HEK293 (cell line): ENCODE measurements around the gene MAP7.
A peak's percentile ranks its signal among the peaks of the same experiment; 100 is the strongest.

Experiments used
- CTCF ChIP-seq: fragments of 450-650 bp; formaldehyde crosslinking; IDR thresholded peaks from 2 replicates; pipeline ENCODE4 v1.5.1; 2016; ENCODE audit warnings: missing biosample characterization, missing genetic modification characterization
- FEZF1 ChIP-seq: fragments of 450-650 bp; formaldehyde crosslinking; IDR thresholded peaks from 2 replicates; pipeline ENCODE4 v1.5.1; 2016; ENCODE audit warnings: missing biosample characterization, missing genetic modification characterization
- GLI4 ChIP-seq: fragments of 450-650 bp; formaldehyde crosslinking; IDR thresholded peaks from 2 replicates; pipeline ENCODE4 v1.5.1; 2016; ENCODE audit warnings: missing biosample characterization, missing genetic modification characterization
- GLIS1 ChIP-seq: fragments of 450-650 bp; formaldehyde crosslinking; IDR thresholded peaks from 2 replicates; pipeline ENCODE4 v1.5.1; 2016; ENCODE audit warnings: missing biosample characterization, missing genetic modification characterization
- MZF1 ChIP-seq: fragments of 450-650 bp; formaldehyde crosslinking; IDR thresholded peaks from 2 replicates; pipeline ENCODE4 v1.5.1; 2017; ENCODE audit warnings: missing biosample characterization, missing genetic modification characterization, borderline replicate concordance
- OVOL3 ChIP-seq: fragments of 450-650 bp; formaldehyde crosslinking; IDR thresholded peaks from 2 replicates; pipeline ENCODE4 v1.5.1; 2016; ENCODE audit warnings: missing biosample characterization, missing genetic modification characterization
- SCRT1 ChIP-seq: fragments of 450-650 bp; formaldehyde crosslinking; IDR thresholded peaks from 2 replicates; pipeline ENCODE4 v1.5.1; 2016; ENCODE audit warnings: missing biosample characterization, missing genetic modification characterization, borderline replicate concordance
- TCF7L2 ChIP-seq: IDR thresholded peaks from 2 replicates; pipeline ENCODE4 v1.6.1; 2011; ENCODE audit warnings: low read depth, mild to moderate bottlenecking, inconsistent platforms, low read length, moderate library complexity, borderline replicate concordance
- YY1 ChIP-seq: fragments of 450-650 bp; formaldehyde crosslinking; IDR thresholded peaks from 2 replicates; pipeline ENCODE4 v1.5.1; 2018; ENCODE audit warnings: missing biosample characterization, missing genetic modification characterization
- YY2 ChIP-seq: fragments of 450-650 bp; formaldehyde crosslinking; IDR thresholded peaks from 2 replicates; pipeline ENCODE4 v1.5.1; 2016; ENCODE audit warnings: missing biosample characterization, missing genetic modification characterization
- ZBTB17 ChIP-seq: fragments of 450-650 bp; formaldehyde crosslinking; IDR thresholded peaks from 2 replicates; pipeline ENCODE4 v1.5.1; 2016; ENCODE audit warnings: missing biosample characterization, missing genetic modification characterization
- ZBTB7A ChIP-seq: fragments of 450-650 bp; formaldehyde crosslinking; IDR thresholded peaks from 2 replicates; pipeline ENCODE4 v1.5.1; 2016; ENCODE audit warnings: low read depth, missing biosample characterization, missing genetic modification characterization
- ZFP69B ChIP-seq: fragments of 450-650 bp; formaldehyde crosslinking; IDR thresholded peaks from 2 replicates; pipeline ENCODE4 v1.5.1; 2016; ENCODE audit warnings: missing biosample characterization, missing genetic modification characterization
- ZIC2 ChIP-seq: fragments of 450-650 bp; formaldehyde crosslinking; IDR thresholded peaks from 2 replicates; pipeline ENCODE4 v1.5.1; 2016; ENCODE audit warnings: missing biosample characterization, missing genetic modification characterization
- ZNF132 ChIP-seq: fragments of 450-650 bp; formaldehyde crosslinking; IDR thresholded peaks from 2 replicates; pipeline ENCODE4 v1.5.1; 2017; ENCODE audit warnings: missing biosample characterization, missing genetic modification characterization, borderline replicate concordance
- ZNF223 ChIP-seq: fragments of 450-650 bp; formaldehyde crosslinking; IDR thresholded peaks from 2 replicates; pipeline ENCODE4 v1.5.1; 2016; ENCODE audit warnings: missing biosample characterization, missing genetic modification characterization
- ZNF266 ChIP-seq: fragments of 450-650 bp; formaldehyde crosslinking; IDR thresholded peaks from 2 replicates; pipeline ENCODE4 v1.5.1; 2016; ENCODE audit warnings: missing biosample characterization, missing genetic modification characterization, low read depth
- ZNF280C ChIP-seq: fragments of 450-650 bp; formaldehyde crosslinking; IDR thresholded peaks from 2 replicates; pipeline ENCODE4 v1.5.1; 2016; ENCODE audit warnings: missing biosample characterization, missing genetic modification characterization
- ZNF302 ChIP-seq: fragments of 450-650 bp; formaldehyde crosslinking; IDR thresholded peaks from 2 replicates; pipeline ENCODE4 v1.5.1; 2016; ENCODE audit warnings: missing biosample characterization, missing genetic modification characterization, low read depth
- ZNF350 ChIP-seq: fragments of 450-650 bp; formaldehyde crosslinking; IDR thresholded peaks from 2 replicates; pipeline ENCODE4 v1.5.0; 2017; ENCODE audit warnings: missing biosample characterization, mild to moderate bottlenecking, missing genetic modification characterization
- ZNF473 ChIP-seq: fragments of 450-650 bp; formaldehyde crosslinking; IDR thresholded peaks from 2 replicates; pipeline ENCODE4 v1.5.1; 2017; ENCODE audit warnings: missing biosample characterization, missing genetic modification characterization
- ZNF521 ChIP-seq: fragments of 450-650 bp; formaldehyde crosslinking; IDR thresholded peaks from 2 replicates; pipeline ENCODE4 v1.5.1; 2017; ENCODE audit warnings: missing biosample characterization, mild to moderate bottlenecking, missing genetic modification characterization
- ZNF571 ChIP-seq: fragments of 450-650 bp; formaldehyde crosslinking; IDR thresholded peaks from 2 replicates; pipeline ENCODE4 v1.5.0; 2017; ENCODE audit warnings: missing biosample characterization, missing genetic modification characterization
- ZNF623 ChIP-seq: fragments of 450-650 bp; formaldehyde crosslinking; IDR thresholded peaks from 2 replicates; pipeline ENCODE4 v1.5.1; 2016; ENCODE audit warnings: missing biosample characterization, missing genetic modification characterization
- ZSCAN30 ChIP-seq: fragments of 450-650 bp; IDR thresholded peaks from 2 replicates; pipeline ENCODE4 v1.5.1; 2018; ENCODE audit warnings: missing biosample characterization, mild to moderate bottlenecking, missing genetic modification characterization, moderate library complexity
- ZSCAN5A ChIP-seq: fragments of 450-650 bp; formaldehyde crosslinking; IDR thresholded peaks from 2 replicates; pipeline ENCODE4 v1.5.1; 2016; ENCODE audit warnings: missing biosample characterization, missing genetic modification characterization
- TF ChIP-seq, protein P1 (sequence below): fragments of 450-650 bp; formaldehyde crosslinking; IDR thresholded peaks from 2 replicates; pipeline ENCODE4 v1.5.0; 2017; ENCODE audit warnings: missing biosample characterization, missing genetic modification characterization, borderline replicate concordance
- TF ChIP-seq, protein P2 (sequence below): fragments of 450-650 bp; formaldehyde crosslinking; IDR thresholded peaks from 2 replicates; pipeline ENCODE4 v1.5.1; 2016; ENCODE audit warnings: missing biosample characterization, missing genetic modification characterization
- TF ChIP-seq, protein P3 (sequence below): fragments of 450-650 bp; formaldehyde crosslinking; IDR thresholded peaks from 2 replicates; pipeline ENCODE4 v1.5.1; 2016; ENCODE audit warnings: missing biosample characterization, missing genetic modification characterization
- TF ChIP-seq, protein P4 (sequence below): fragments of 450-650 bp; formaldehyde crosslinking; IDR thresholded peaks from 2 replicates; pipeline ENCODE4 v1.5.1; 2016; ENCODE audit warnings: missing biosample characterization, missing genetic modification characterization

Gene MAP7

GRCh38 chr6:136351518-136352110, 198.6 kb downstream of the MAP7 start (continued):
- TF ChIP-seq SCRT1 (tag by site-specific recombination): no peak
- TF ChIP-seq, protein P1, sequence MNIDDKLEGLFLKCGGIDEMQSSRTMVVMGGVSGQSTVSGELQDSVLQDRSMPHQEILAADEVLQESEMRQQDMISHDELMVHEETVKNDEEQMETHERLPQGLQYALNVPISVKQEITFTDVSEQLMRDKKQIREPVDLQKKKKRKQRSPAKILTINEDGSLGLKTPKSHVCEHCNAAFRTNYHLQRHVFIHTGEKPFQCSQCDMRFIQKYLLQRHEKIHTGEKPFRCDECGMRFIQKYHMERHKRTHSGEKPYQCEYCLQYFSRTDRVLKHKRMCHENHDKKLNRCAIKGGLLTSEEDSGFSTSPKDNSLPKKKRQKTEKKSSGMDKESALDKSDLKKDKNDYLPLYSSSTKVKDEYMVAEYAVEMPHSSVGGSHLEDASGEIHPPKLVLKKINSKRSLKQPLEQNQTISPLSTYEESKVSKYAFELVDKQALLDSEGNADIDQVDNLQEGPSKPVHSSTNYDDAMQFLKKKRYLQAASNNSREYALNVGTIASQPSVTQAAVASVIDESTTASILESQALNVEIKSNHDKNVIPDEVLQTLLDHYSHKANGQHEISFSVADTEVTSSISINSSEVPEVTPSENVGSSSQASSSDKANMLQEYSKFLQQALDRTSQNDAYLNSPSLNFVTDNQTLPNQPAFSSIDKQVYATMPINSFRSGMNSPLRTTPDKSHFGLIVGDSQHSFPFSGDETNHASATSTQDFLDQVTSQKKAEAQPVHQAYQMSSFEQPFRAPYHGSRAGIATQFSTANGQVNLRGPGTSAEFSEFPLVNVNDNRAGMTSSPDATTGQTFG (tag by site-specific recombination): no peak
- TF ChIP-seq YY2: no peak
- no peak for TF ChIP-seq MZF1 (tag by site-specific recombination)
- no peak for TF ChIP-seq ZNF350 (tag by site-specific recombination)
- no peak for TF ChIP-seq TCF7L2
- no peak for TF ChIP-seq ZNF132
- no peak for TF ChIP-seq ZNF280C (tag by site-specific recombination)
- no peak for TF ChIP-seq YY1 (tag by site-specific recombination)
- TF ChIP-seq ZNF623 (tag by site-specific recombination): no peak
- TF ChIP-seq, protein P2, sequence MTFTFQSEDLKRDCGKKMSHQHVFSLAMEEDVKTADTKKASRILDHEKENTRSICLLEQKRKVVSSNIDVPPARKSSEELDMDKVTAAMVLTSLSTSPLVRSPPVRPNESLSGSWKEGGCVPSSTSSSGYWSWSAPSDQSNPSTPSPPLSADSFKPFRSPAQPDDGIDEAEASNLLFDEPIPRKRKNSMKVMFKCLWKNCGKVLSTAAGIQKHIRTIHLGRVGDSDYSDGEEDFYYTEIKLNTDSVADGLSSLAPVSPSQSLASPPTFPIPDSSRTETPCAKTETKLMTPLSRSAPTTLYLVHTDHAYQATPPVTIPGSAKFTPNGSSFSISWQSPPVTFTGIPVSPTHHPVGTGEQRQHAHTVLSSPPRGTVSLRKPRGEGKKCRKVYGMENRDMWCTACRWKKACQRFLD (tag by site-specific recombination): no peak
- no peak for TF ChIP-seq ZNF473
- peak; percentile 56 for TF ChIP-seq GLIS1 (tag by site-specific recombination)
- peak; percentile 98 for TF ChIP-seq ZIC2 (tag by site-specific recombination)
- no peak for TF ChIP-seq GLI4 (tag by site-specific recombination)
- peak; percentile 26; the same call in 1 of the 2 replicates for TF ChIP-seq ZBTB17 (tag by site-specific recombination)
- TF ChIP-seq ZSCAN30: peak; percentile 48; the same call in 1 of the 2 replicates
- TF ChIP-seq ZNF521 (tag by site-specific recombination): no peak
- no peak for TF ChIP-seq ZNF266 (tag by site-specific recombination)
- TF ChIP-seq ZBTB7A (tag by site-specific recombination): no peak
- TF ChIP-seq ZNF571 (tag by site-specific recombination): no peak
- no peak for TF ChIP-seq CTCF (tag by site-specific recombination)
- no peak for TF ChIP-seq FEZF1 (tag by site-specific recombination)
- TF ChIP-seq, protein P3, sequence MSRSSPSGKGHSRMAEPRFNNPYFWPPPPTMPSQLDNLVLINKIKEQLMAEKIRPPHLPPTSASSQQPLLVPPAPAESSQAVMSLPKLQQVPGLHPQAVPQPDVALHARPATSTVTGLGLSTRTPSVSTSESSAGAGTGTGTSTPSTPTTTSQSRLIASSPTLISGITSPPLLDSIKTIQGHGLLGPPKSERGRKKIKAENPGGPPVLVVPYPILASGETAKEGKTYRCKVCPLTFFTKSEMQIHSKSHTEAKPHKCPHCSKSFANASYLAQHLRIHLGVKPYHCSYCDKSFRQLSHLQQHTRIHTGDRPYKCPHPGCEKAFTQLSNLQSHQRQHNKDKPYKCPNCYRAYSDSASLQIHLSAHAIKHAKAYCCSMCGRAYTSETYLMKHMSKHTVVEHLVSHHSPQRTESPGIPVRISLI (tag by site-specific recombination): no peak
- no peak for TF ChIP-seq ZNF223 (tag by site-specific recombination)
- TF ChIP-seq, protein P4, sequence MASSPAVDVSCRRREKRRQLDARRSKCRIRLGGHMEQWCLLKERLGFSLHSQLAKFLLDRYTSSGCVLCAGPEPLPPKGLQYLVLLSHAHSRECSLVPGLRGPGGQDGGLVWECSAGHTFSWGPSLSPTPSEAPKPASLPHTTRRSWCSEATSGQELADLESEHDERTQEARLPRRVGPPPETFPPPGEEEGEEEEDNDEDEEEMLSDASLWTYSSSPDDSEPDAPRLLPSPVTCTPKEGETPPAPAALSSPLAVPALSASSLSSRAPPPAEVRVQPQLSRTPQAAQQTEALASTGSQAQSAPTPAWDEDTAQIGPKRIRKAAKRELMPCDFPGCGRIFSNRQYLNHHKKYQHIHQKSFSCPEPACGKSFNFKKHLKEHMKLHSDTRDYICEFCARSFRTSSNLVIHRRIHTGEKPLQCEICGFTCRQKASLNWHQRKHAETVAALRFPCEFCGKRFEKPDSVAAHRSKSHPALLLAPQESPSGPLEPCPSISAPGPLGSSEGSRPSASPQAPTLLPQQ (tag by site-specific recombination): no peak
- TF ChIP-seq OVOL3 (tag by site-specific recombination): no peak
- no peak for TF ChIP-seq ZSCAN5A (tag by site-specific recombination)
- no peak for TF ChIP-seq ZFP69B (tag by site-specific recombination)
- TF ChIP-seq ZNF302 (tag by site-specific recombination): no peak
